Esophagus muscularis mucosa (tissue), 3 donors: Measurements from ENCODE around the gene SLC26A1.

ENCODE experiments used
- POLR2A ChIP-seq: fragments of 450-650 bp; IDR thresholded peaks from one replicate; pipeline ENCODE4 v1.6.1; 2017; ENCODE audit warnings: antibody characterized with exemption, moderate library complexity, mild to moderate bottlenecking, low read depth
- TF ChIP-seq, protein P1 (sequence below), 3 experiments: fragments of 200-600 bp in 2 of 3; fragments of 450-650 bp in 1 of 3; sonication (generic) in 2 of 3; IDR thresholded peaks; one replicate each; pipeline ENCODE4 v1.5.1; 2017 to 2019; ENCODE audit warnings: antibody characterized with exemption in 3 of 3, mild to moderate bottlenecking in 2 of 3, moderate library complexity in 1 of 3

DNA sequence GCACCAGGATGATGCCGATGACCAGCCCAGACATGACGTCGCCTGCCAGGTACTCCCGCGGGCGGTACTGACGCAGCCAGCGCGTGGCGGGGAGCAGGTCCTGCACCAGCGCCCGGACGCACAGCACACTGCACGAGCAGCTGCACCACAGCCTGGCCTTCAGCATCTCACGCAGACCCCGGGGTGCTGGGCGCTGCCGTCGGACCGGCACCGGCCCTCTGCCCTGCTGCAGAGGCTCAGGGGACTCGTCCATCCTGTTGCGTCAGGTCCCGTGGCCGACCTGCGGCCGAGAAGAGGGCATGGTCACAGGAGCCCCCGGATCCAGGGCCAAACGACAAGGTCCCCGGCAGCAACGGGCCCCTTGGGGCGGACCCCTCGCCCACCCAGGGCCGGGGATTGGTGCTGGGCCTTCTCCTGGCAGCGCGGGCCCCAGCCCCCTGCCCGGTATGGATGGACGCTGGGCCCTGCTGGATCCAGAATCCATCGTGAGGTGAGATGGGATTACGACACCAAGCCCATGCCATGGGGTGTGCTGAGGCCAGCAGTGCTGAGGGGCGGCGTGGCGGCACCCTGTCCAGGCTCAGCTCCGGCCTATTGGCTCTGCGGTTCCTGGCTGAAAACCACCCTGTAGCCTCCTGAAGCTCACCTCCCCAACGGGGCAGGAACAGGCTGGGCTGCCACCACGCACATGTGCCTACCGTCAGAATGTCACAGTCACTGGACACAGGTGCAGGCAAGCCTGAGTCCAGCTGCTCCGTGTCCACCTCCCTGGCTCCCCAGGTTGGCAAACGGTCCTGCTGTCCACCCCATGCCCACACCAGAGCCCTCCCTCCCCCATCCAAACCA lies 1.5 kb downstream of the SLC26A1 start:
- TF ChIP-seq, protein P1, sequence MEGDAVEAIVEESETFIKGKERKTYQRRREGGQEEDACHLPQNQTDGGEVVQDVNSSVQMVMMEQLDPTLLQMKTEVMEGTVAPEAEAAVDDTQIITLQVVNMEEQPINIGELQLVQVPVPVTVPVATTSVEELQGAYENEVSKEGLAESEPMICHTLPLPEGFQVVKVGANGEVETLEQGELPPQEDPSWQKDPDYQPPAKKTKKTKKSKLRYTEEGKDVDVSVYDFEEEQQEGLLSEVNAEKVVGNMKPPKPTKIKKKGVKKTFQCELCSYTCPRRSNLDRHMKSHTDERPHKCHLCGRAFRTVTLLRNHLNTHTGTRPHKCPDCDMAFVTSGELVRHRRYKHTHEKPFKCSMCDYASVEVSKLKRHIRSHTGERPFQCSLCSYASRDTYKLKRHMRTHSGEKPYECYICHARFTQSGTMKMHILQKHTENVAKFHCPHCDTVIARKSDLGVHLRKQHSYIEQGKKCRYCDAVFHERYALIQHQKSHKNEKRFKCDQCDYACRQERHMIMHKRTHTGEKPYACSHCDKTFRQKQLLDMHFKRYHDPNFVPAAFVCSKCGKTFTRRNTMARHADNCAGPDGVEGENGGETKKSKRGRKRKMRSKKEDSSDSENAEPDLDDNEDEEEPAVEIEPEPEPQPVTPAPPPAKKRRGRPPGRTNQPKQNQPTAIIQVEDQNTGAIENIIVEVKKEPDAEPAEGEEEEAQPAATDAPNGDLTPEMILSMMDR (IDR thresholded peaks at IDR 0.05), result no peak
- no peak for TF ChIP-seq POLR2A
